ENCODE measurements around the gene TMEM238. TPM values are rescaled to one million over a fixed set of nuclear protein-coding genes. Genes with fewer than 3 reads are reported as not detected.
"Not testable (repeated sequence)": the region's sequence is repeated elsewhere in the genome, so short reads cannot be mapped to it uniquely, and the experiment has no call there.

The TMEM238 gene
- total and polyA plus RNA-seq, 5 donors from 2014 or later = 0.42 to 15.9 (median 1.1) TPM

DNA sequence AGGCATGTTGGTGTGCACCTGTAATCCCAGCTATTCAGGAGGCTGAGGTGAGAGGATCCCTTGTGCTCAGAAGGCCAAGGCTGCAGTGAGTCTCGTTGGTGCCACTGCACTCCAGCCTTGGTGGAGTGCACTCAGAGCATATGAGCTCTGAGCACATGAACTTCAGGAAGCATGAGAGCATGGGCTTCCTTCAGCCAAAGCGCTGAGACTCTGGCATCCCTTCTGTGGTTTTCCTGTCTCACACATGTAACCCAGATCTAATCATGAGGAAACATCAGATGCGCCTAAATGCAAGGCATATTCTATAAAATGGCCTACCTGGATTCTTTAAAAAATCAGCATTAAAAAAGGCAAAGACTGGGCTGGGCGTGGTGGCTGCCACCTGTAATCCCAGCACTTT, 37.2 kb upstream of the TMEM238 start:
- DNase-seq = peak in 1 of 3 donors; percentile 34
- not testable (repeated sequence) for H3K36me3 ChIP-seq (ENCODE audit: control insufficient read depth, insufficient read depth, low read length)

DNA sequence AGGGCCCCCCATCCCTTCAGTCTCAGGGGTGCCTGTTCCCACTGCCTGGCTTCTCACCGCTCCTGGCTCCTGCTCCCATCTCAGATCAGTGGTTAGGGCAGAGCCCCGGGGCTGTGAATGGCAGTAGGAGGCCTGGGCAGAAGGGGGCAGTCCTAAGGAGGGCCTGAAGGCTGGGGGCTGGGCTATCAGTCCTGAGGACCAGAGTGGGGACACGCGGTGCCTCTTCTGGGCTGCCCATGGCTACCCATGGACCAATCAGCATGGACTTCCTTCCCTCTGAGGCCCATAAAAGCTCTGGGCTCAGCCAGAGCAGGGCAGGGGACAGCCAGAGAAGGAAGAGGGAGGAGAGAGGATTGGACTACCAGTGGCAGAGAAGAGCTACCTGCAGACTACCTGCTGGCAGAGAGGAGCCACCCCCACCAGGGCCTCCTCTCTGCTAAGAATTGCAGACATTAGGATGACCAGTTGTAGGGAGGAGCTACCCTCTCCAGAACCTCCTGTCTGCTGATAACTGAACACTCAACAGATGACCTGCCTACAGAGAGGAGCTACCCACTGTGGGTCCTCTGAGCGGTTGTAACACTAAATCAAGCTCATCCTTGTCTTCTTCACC, 35.6 kb upstream of the TMEM238 start:
- peaks cover 0 to 1% (median 0%) of the 10 kb centered on the region in 7 donors for H3K9me3 Mint-ChIP-seq
- peaks cover 2% of the 10 kb centered on the region for H3K27me3 ChIP-seq (ENCODE audit: control insufficient read depth, insufficient read depth, low read length)
- no peak for DNase-seq
- peaks cover 0 to 21% (median 5%) of the 10 kb centered on the region in 4 donors for H3K4me1 Mint-ChIP-seq
- no peak for ATAC-seq (ENCODE audit: low read depth in 2 of 2)
- H3K36me3 ChIP-seq (ENCODE audit: control insufficient read depth, insufficient read depth, low read length) = no peaks in the 10 kb centered on the region
- no peaks in the 10 kb centered on the region for H3K9me3 ChIP-seq (ENCODE audit: control insufficient read depth in 2 of 2, low read length in 2 of 2)
- no peak overlapping the region for H3K4me3 ChIP-seq (ENCODE audit: low read depth, low read length)
- no peak overlapping the region for H3K27ac ChIP-seq (ENCODE audit: insufficient read depth, low read length, poor library complexity, severe bottlenecking)
- no peak overlapping the region for H3K27ac Mint-ChIP-seq
- H3K4me3 Mint-ChIP-seq = no peak overlapping the region
- peaks cover 9% of the 10 kb centered on the region for H3K4me1 ChIP-seq (ENCODE audit: control insufficient read depth, insufficient read depth, low read length, poor library complexity, severe bottlenecking)
- peaks cover 21% of the 10 kb centered on the region for H3K27me3 Mint-ChIP-seq
- H3K36me3 Mint-ChIP-seq = no peaks in the 10 kb centered on the region

More for the DNA sequence above, 37.2 kb upstream of the TMEM238 start:
- not testable (repeated sequence) for H3K9me3 ChIP-seq (ENCODE audit: control insufficient read depth in 2 of 2, low read length in 2 of 2); H3K4me3 ChIP-seq (ENCODE audit: low read depth, low read length); H3K36me3 Mint-ChIP-seq; H3K27me3 ChIP-seq (ENCODE audit: control insufficient read depth, insufficient read depth, low read length); H3K27ac ChIP-seq (ENCODE audit: insufficient read depth, low read length, poor library complexity, severe bottlenecking); H3K9me3 Mint-ChIP-seq; H3K4me1 ChIP-seq (ENCODE audit: control insufficient read depth, insufficient read depth, low read length, poor library complexity, severe bottlenecking)
- H3K27me3 Mint-ChIP-seq = peaks cover 20% of the 10 kb centered on the region
- H3K4me3 Mint-ChIP-seq = peak overlapping the region in 2 of 4 donors; percentile 26 to 63
- H3K27ac Mint-ChIP-seq = peak overlapping the region in 1 of 3 donors; percentile 38
- peaks cover 0 to 21% (median 5%) of the 10 kb centered on the region in 4 donors for H3K4me1 Mint-ChIP-seq
- ATAC-seq (ENCODE audit: low read depth in 2 of 2) = peak in 1 of 2 donors; percentile 60

GRCh38 chr19:55419103-55419502, 35.0 kb upstream of the TMEM238 start:
- peaks cover 0 to 2% (median 0%) of the 10 kb centered on the region in 7 donors for H3K9me3 Mint-ChIP-seq
- H3K27ac Mint-ChIP-seq = no peak overlapping the region
- H3K4me3 Mint-ChIP-seq = no peak overlapping the region
- Histone ChIP-seq H3K27ac (ENCODE audit: insufficient read depth, low read length, poor library complexity, severe bottlenecking) (no peak overlapping the region), H3K9me3 (ENCODE audit: control insufficient read depth in 2 of 2, low read length in 2 of 2) (no peaks in the 10 kb centered on the region), H3K4me3 (ENCODE audit: low read depth, low read length) (no peak overlapping the region), H3K27me3 (ENCODE audit: control insufficient read depth, insufficient read depth, low read length) (no peaks in the 10 kb centered on the region), H3K36me3 (ENCODE audit: control insufficient read depth, insufficient read depth, low read length) (no peaks in the 10 kb centered on the region), H3K4me1 (ENCODE audit: control insufficient read depth, insufficient read depth, low read length, poor library complexity, severe bottlenecking) (peaks cover 9% of the 10 kb centered on the region)
- ATAC-seq (ENCODE audit: low read depth in 2 of 2) (no peak), DNase-seq (no peak)
- peaks cover 25% of the 10 kb centered on the region for H3K27me3 Mint-ChIP-seq
- H3K4me1 Mint-ChIP-seq = peaks cover 0 to 21% (median 5%) of the 10 kb centered on the region in 4 donors
- no peaks in the 10 kb centered on the region for H3K36me3 Mint-ChIP-seq

DNA sequence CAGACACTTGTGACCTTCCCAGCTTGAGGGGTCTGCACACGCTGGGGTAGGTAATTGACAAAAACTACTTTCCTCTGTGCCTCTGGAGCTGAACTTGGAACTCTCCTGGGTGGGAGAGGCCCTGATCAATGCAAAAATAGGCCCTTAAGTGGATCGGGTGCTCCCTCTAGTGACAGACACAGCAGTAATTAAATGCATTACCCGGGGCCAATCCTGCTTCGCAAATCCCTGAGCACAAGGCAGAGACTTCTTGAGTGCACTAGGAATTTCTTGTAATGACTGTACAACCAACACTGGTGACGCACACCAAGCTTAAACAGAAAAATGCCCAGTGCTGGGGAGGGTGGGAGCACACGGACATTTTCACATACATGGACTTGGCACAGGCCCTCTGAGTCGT, 34.1 kb upstream of the TMEM238 start:
- no peaks in the 10 kb centered on the region for H3K36me3 Mint-ChIP-seq

DNA sequence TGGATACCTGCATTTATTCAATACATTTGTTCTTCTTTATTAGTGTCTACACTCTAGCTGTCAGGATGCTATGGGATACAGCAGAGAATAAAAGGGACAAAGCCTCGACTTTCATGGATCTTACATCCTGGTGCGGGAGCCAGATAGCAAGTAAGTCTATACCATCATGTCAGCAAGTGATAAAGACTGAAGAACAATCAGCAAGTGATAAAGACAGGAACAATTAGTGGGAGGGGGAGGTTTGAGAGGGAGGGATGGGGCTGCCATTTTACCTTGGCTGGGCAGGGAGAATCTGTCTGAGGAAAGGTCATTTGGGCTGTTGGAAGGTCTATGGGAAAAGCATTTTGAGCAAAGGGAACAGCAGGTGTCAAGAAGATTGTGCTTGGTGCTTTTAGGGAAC, 26.1 kb upstream of the TMEM238 start:
- peaks cover 11% of the 10 kb centered on the region for H3K36me3 Mint-ChIP-seq
- Histone ChIP-seq H3K36me3 (ENCODE audit: control insufficient read depth, insufficient read depth, low read length) (no peaks in the 10 kb centered on the region), H3K27ac (ENCODE audit: insufficient read depth, low read length, poor library complexity, severe bottlenecking) (no peak overlapping the region), H3K4me3 (ENCODE audit: low read depth, low read length) (no peak overlapping the region), H3K27me3 (ENCODE audit: control insufficient read depth, insufficient read depth, low read length) (no peaks in the 10 kb centered on the region), H3K9me3 (ENCODE audit: control insufficient read depth in 2 of 2, low read length in 2 of 2) (peaks cover 2 to 7% of the 10 kb centered on the region in 2 experiments), H3K4me1 (ENCODE audit: control insufficient read depth, insufficient read depth, low read length, poor library complexity, severe bottlenecking) (peaks cover 24% of the 10 kb centered on the region)
- ATAC-seq (ENCODE audit: low read depth in 2 of 2) (no peak), DNase-seq (no peak)
- H3K9me3 Mint-ChIP-seq = peaks cover 0 to 8% (median 5%) of the 10 kb centered on the region in 7 donors
- peaks cover 16% of the 10 kb centered on the region for H3K27me3 Mint-ChIP-seq
- no peak overlapping the region for H3K27ac Mint-ChIP-seq
- peaks cover 9 to 33% (median 22%) of the 10 kb centered on the region in 4 donors for H3K4me1 Mint-ChIP-seq
- peak overlapping the region in 2 of 4 donors; percentile 23 to 64 for H3K4me3 Mint-ChIP-seq

More for the DNA sequence above, 34.1 kb upstream of the TMEM238 start:
- DNase-seq = peak; percentile 26 to 71 (median 52)
- Mint-ChIP-seq H3K4me3 (no peak overlapping the region), H3K27me3 (peaks cover 22% of the 10 kb centered on the region), H3K4me1 (peaks cover 0 to 21% (median 5%) of the 10 kb centered on the region in 4 donors), H3K27ac (no peak overlapping the region), H3K9me3 (peaks cover 0 to 2% (median 0%) of the 10 kb centered on the region in 7 donors)
- Histone ChIP-seq H3K4me1 (ENCODE audit: control insufficient read depth, insufficient read depth, low read length, poor library complexity, severe bottlenecking) (peaks cover 9% of the 10 kb centered on the region), H3K36me3 (ENCODE audit: control insufficient read depth, insufficient read depth, low read length) (no peaks in the 10 kb centered on the region), H3K27me3 (ENCODE audit: control insufficient read depth, insufficient read depth, low read length) (no peaks in the 10 kb centered on the region), H3K9me3 (ENCODE audit: control insufficient read depth in 2 of 2, low read length in 2 of 2) (no peaks in the 10 kb centered on the region), H3K27ac (ENCODE audit: insufficient read depth, low read length, poor library complexity, severe bottlenecking) (no peak overlapping the region), H3K4me3 (ENCODE audit: low read depth, low read length) (no peak overlapping the region)
- peak in 1 of 2 donors; percentile 68 for ATAC-seq (ENCODE audit: low read depth in 2 of 2)

DNA sequence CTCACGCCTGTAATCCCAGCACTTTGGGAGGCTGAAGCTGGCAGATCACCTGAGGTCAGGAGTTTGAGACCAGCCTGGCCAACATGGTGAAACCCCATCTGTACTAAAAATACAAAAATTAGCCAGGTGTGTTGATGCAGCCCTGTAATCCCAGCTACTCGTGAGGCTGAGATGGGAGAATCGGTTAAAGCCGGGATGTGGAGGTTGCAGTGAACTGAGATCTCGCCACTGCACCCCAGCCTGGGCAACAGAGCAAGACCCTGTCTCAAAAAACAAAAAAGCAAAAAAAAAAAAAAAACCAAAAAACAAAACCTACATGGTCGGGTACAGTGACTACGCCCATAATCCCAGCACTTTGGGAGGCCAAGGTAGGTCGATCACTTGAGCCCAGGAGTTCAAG, 25.1 kb upstream of the TMEM238 start:
- DNase-seq; ATAC-seq (ENCODE audit: low read depth in 2 of 2); H3K36me3 ChIP-seq (ENCODE audit: control insufficient read depth, insufficient read depth, low read length); H3K27ac ChIP-seq (ENCODE audit: insufficient read depth, low read length, poor library complexity, severe bottlenecking); H3K4me3 ChIP-seq (ENCODE audit: low read depth, low read length); H3K9me3 ChIP-seq (ENCODE audit: control insufficient read depth in 2 of 2, low read length in 2 of 2); H3K27me3 Mint-ChIP-seq; H3K27me3 ChIP-seq (ENCODE audit: control insufficient read depth, insufficient read depth, low read length); H3K9me3 Mint-ChIP-seq: not testable (repeated sequence)
- Mint-ChIP-seq H3K27ac (peak overlapping the region in 2 of 3 donors; percentile 99 to 100), H3K36me3 (peaks cover 11% of the 10 kb centered on the region), H3K4me1 (peaks cover 9 to 33% (median 22%) of the 10 kb centered on the region in 4 donors), H3K4me3 (peak overlapping the region; percentile 38 to 92 (median 77))
- peaks cover 24% of the 10 kb centered on the region for H3K4me1 ChIP-seq (ENCODE audit: control insufficient read depth, insufficient read depth, low read length, poor library complexity, severe bottlenecking)

GRCh38 chr19:55408533-55408872, 24.4 kb upstream of the TMEM238 start:
- H3K27me3 ChIP-seq (ENCODE audit: control insufficient read depth, insufficient read depth, low read length) = no peaks in the 10 kb centered on the region
- H3K4me3 ChIP-seq (ENCODE audit: low read depth, low read length) = peak overlapping the region; percentile 88
- Mint-ChIP-seq H3K27ac (peak overlapping the region; percentile 99 to 100 (median 99)), H3K4me3 (peak overlapping the region; percentile 90 to 97 (median 94)), H3K9me3 (peaks cover 0 to 8% (median 5%) of the 10 kb centered on the region in 7 donors), H3K36me3 (peaks cover 11% of the 10 kb centered on the region), H3K4me1 (peaks cover 9 to 33% (median 25%) of the 10 kb centered on the region in 4 donors), H3K27me3 (peaks cover 9% of the 10 kb centered on the region)
- peaks cover under 1% of the 10 kb centered on the region for H3K36me3 ChIP-seq (ENCODE audit: control insufficient read depth, insufficient read depth, low read length)
- H3K27ac ChIP-seq (ENCODE audit: insufficient read depth, low read length, poor library complexity, severe bottlenecking) = peak overlapping the region; percentile 100
- peaks cover 24% of the 10 kb centered on the region for H3K4me1 ChIP-seq (ENCODE audit: control insufficient read depth, insufficient read depth, low read length, poor library complexity, severe bottlenecking)
- DNase-seq = no peak
- no peak for ATAC-seq (ENCODE audit: low read depth in 2 of 2)
- H3K9me3 ChIP-seq (ENCODE audit: control insufficient read depth in 2 of 2, low read length in 2 of 2) = peaks cover 2 to 7% of the 10 kb centered on the region in 2 experiments
